ENCODE measurements around the gene CCDC78. TPM values are rescaled to one million over a fixed set of nuclear protein-coding genes. Genes with fewer than 3 reads are reported as not detected.

CCDC78 gene
- total and polyA plus RNA-seq, 12 donors: 0.21 to 1.7 (median 0.55) TPM; not detected in 1

DNA sequence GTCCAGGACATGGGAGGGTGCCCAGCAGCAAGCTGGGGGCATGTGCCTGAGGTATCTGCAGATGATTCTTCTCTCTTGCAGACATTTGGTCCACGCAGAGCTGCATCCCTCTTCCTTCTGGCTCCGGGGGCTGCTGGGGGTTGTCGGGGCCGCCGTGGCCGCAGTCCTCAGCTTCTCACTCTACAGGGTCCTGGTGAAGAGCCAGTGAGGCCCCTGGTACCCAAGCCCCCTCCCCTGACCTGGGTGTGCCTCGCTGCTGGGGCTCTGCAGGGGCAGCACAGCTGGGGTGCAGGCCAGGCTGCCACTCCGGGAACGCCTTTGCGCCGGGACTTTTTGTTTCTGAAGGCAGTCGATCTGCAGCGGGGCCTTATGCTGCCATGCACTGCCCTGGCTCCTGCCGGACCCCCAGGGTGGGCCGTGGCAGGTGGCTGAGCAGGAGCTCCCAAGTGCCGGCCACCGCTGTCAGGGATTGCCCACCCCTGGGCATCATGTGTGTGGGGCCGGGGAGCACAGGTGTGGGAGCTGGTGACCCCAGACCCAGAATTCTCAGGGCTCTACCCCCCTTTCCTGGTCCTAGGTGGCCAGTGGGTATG is 52.7 kb downstream of the CCDC78 start:
- Histone ChIP-seq H3K27ac (peak overlapping the region in 1 of 10 donors; percentile 75), H3K27me3 (peaks cover 0 to 22% (median 0%) of the 10 kb centered on the region in 7 donors), H3K9me3 (no peaks in the 10 kb centered on the region), H3K36me3 (peaks cover 0 to 51% (median 35%) of the 10 kb centered on the region in 9 donors), H3K4me3 (no peak overlapping the region), H3K4me1 (peaks cover 8 to 34% (median 24%) of the 10 kb centered on the region in 9 donors)
- ATAC-seq: no peak
- 91 to 93% methylated on average over 17 to 18 of the region's 18 CpGs for WGBS, 2 donors
- intact Hi-C loops (cut with DNase I): no loop called here
- no peak for DNase-seq
- TF ChIP-seq, protein P1, sequence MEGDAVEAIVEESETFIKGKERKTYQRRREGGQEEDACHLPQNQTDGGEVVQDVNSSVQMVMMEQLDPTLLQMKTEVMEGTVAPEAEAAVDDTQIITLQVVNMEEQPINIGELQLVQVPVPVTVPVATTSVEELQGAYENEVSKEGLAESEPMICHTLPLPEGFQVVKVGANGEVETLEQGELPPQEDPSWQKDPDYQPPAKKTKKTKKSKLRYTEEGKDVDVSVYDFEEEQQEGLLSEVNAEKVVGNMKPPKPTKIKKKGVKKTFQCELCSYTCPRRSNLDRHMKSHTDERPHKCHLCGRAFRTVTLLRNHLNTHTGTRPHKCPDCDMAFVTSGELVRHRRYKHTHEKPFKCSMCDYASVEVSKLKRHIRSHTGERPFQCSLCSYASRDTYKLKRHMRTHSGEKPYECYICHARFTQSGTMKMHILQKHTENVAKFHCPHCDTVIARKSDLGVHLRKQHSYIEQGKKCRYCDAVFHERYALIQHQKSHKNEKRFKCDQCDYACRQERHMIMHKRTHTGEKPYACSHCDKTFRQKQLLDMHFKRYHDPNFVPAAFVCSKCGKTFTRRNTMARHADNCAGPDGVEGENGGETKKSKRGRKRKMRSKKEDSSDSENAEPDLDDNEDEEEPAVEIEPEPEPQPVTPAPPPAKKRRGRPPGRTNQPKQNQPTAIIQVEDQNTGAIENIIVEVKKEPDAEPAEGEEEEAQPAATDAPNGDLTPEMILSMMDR (IDR thresholded peaks at IDR 0.05): no peak

DNA sequence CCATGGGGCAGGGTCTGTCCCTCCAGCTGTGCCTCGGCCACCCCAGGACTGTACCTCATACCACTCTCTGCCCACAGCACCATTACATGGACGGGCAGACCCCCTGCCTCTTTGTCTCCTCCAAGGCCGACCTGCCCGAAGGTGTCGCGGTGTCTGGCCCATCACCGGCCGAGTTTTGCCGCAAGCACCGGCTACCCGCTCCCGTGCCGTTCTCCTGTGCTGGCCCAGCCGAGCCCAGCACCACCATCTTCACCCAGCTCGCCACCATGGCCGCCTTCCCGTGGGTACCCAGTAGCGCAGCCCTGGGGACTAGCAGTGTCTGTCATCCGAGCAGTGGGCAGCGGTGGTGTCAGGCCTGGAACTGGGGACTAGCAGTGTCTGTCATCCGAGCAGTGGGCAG is 53.4 kb downstream of the CCDC78 start:
- intact Hi-C loops (cut with DNase I): no loop called here
- DNase-seq: no peak
- peaks cover 0 to 51% (median 35%) of the 10 kb centered on the region in 9 donors for H3K36me3 ChIP-seq
- H3K27me3 ChIP-seq: peaks cover 0 to 22% (median 0%) of the 10 kb centered on the region in 7 donors
- no peak for ATAC-seq
- no peak overlapping the region for H3K4me3 ChIP-seq
- H3K4me1 ChIP-seq: peaks cover 8 to 35% (median 25%) of the 10 kb centered on the region in 9 donors
- TF ChIP-seq, protein P1 (IDR thresholded peaks at IDR 0.05): no peak
- no peaks in the 10 kb centered on the region for H3K9me3 ChIP-seq
- H3K27ac ChIP-seq: no peak overlapping the region
- WGBS, 2 donors: 93 to 94% methylated on average over 21 of the region's 21 CpGs

Small RNA genes lying within 50 kb of the gene (microRNA-seq; reads per million reads assigned to microRNA genes)
- gene MIR662: 0 reads per million in 2 donors

Other genes starting within 250 kb of the CCDC78 start
- gene CAPN15, start 198.7 kb downstream of the CCDC78 start, total RNA-seq: 10 to 100 TPM; 11.1 to 23.4 (median 15.3) TPM
- gene CAPN15, start 198.7 kb downstream of the CCDC78 start, polyA plus RNA-seq: 10 to 100 TPM; 19.2 to 39.5 TPM
- gene PRR35, start 166.0 kb downstream of the CCDC78 start, total RNA-seq: not detected
- gene PRR35, start 166.0 kb downstream of the CCDC78 start, polyA plus RNA-seq: not detected
- gene NHLRC4, start 159.4 kb downstream of the CCDC78 start, total RNA-seq: under 1 TPM in 8 of 10 donors, not detected in 2; 0.12 to 0.75 (median 0.47) TPM
- under 1 TPM; 0.51 to 0.59 TPM for gene NHLRC4, start 159.4 kb downstream of the CCDC78 start, polyA plus RNA-seq
- 10 to 100 TPM; 13.7 to 26.8 (median 19.2) TPM for gene PIGQ, start 156.5 kb downstream of the CCDC78 start, total RNA-seq
- gene PIGQ, start 156.5 kb downstream of the CCDC78 start, polyA plus RNA-seq: 10 to 100 TPM; 35.3 to 43.7 TPM
- 10 to 100 TPM in 9 of 10 donors, 1 to 10 TPM in 1; 9.1 to 16.1 (median 12.1) TPM for gene RAB40C, start 136.4 kb downstream of the CCDC78 start, total RNA-seq
- gene RAB40C, start 136.4 kb downstream of the CCDC78 start, polyA plus RNA-seq: 10 to 100 TPM; 19.4 to 32.0 TPM
- gene WFIKKN1, start 95.5 kb downstream of the CCDC78 start, total RNA-seq: under 1 TPM; 0.11 to 0.80 (median 0.27) TPM
- gene WFIKKN1, start 95.5 kb downstream of the CCDC78 start, polyA plus RNA-seq: under 1 TPM; 0.61 to 0.95 TPM
- 10 to 100 TPM; 34.5 to 75.9 (median 43.8) TPM for gene METTL26, start 90.1 kb downstream of the CCDC78 start, total RNA-seq
- 100 to 1,000 TPM; 123 to 237 TPM for gene METTL26, start 90.1 kb downstream of the CCDC78 start, polyA plus RNA-seq
- 100 to 1,000 TPM in 4 of 10 donors, 10 to 100 TPM in 6; 68.8 to 152 (median 87.8) TPM for gene MCRIP2, start 84.6 kb downstream of the CCDC78 start, total RNA-seq
- 100 to 1,000 TPM; 163 to 474 TPM for gene MCRIP2, start 84.6 kb downstream of the CCDC78 start, polyA plus RNA-seq
- 10 to 100 TPM in 4 of 10 donors, 1 to 10 TPM in 6; 7.6 to 13.7 (median 9.9) TPM for gene WDR90, start 77.1 kb downstream of the CCDC78 start, total RNA-seq
- 10 to 100 TPM in 1 of 2 donors, 1 to 10 TPM in 1; 7.1 to 23.8 TPM for gene WDR90, start 77.1 kb downstream of the CCDC78 start, polyA plus RNA-seq
- gene RHOT2, start 58.3 kb downstream of the CCDC78 start, total RNA-seq: 100 to 1,000 TPM in 3 of 10 donors, 10 to 100 TPM in 7; 66.8 to 118 (median 89.2) TPM
- gene RHOT2, start 58.3 kb downstream of the CCDC78 start, polyA plus RNA-seq: 100 to 1,000 TPM; 101 to 261 TPM
- 1 to 10 TPM; 1.2 to 2.6 (median 2.1) TPM for gene RHBDL1, start 50.8 kb downstream of the CCDC78 start, total RNA-seq
- gene RHBDL1, start 50.8 kb downstream of the CCDC78 start, polyA plus RNA-seq: 1 to 10 TPM in 1 of 2 donors, under 1 TPM in 1; 0.90 to 7.4 TPM
- gene STUB1, start 46.0 kb downstream of the CCDC78 start, total RNA-seq: 100 to 1,000 TPM; 101 to 147 (median 116) TPM
- 100 to 1,000 TPM in 1 of 2 donors, 10 to 100 TPM in 1; 92.7 to 165 TPM for gene STUB1, start 46.0 kb downstream of the CCDC78 start, polyA plus RNA-seq
- 10 to 100 TPM; 36.9 to 50.6 (median 44.0) TPM for gene JMJD8, start 42.1 kb downstream of the CCDC78 start, total RNA-seq
- gene JMJD8, start 42.1 kb downstream of the CCDC78 start, polyA plus RNA-seq: 10 to 100 TPM; 34.7 to 60.6 TPM
- gene WDR24, start 36.0 kb downstream of the CCDC78 start, total RNA-seq: 1 to 10 TPM; 6.8 to 9.7 (median 8.4) TPM
- 1 to 10 TPM; 7.2 to 9.2 TPM for gene WDR24, start 36.0 kb downstream of the CCDC78 start, polyA plus RNA-seq
- gene FBXL16, start 20.6 kb downstream of the CCDC78 start, total RNA-seq: under 1 TPM in 6 of 10 donors, not detected in 4; 0.07 to 0.64 (median 0.12) TPM
- under 1 TPM; 0.04 to 0.07 TPM for gene FBXL16, start 20.6 kb downstream of the CCDC78 start, polyA plus RNA-seq
- 10 to 100 TPM; 51.4 to 77.2 (median 60.5) TPM for gene METRN, start 11.3 kb downstream of the CCDC78 start, total RNA-seq
- gene METRN, start 11.3 kb downstream of the CCDC78 start, polyA plus RNA-seq: 100 to 1,000 TPM in 1 of 2 donors, 10 to 100 TPM in 1; 54.0 to 103 TPM
- gene ANTKMT, start 5.3 kb downstream of the CCDC78 start, total RNA-seq: 10 to 100 TPM; 23.3 to 40.3 (median 31.0) TPM
- gene ANTKMT, start 5.3 kb downstream of the CCDC78 start, polyA plus RNA-seq: 10 to 100 TPM; 37.3 to 91.1 TPM
- 10 to 100 TPM in 7 of 10 donors, 1 to 10 TPM in 3; 5.1 to 23.3 (median 10.6) TPM for gene HAGHL, start 663 bp upstream of the CCDC78 start, total RNA-seq
- gene HAGHL, start 663 bp upstream of the CCDC78 start, polyA plus RNA-seq: 10 to 100 TPM; 17.9 to 80.0 TPM
- gene CIAO3, start 14.6 kb upstream of the CCDC78 start, total RNA-seq: 10 to 100 TPM; 18.7 to 33.0 (median 24.1) TPM
- 10 to 100 TPM; 29.1 to 62.9 TPM for gene CIAO3, start 14.6 kb upstream of the CCDC78 start, polyA plus RNA-seq
- gene MSLN, start 34.3 kb upstream of the CCDC78 start, total RNA-seq: 1 to 10 TPM in 1 of 10 donors, under 1 TPM in 2, not detected in 7; 0.17 to 4.0 (median 0.38) TPM
- under 1 TPM in 1 of 2 donors, not detected in 1; 0.09 TPM for gene MSLN, start 34.3 kb upstream of the CCDC78 start, polyA plus RNA-seq
- 10 to 100 TPM in 1 of 10 donors, 1 to 10 TPM in 9; 5.8 to 12.0 (median 7.9) TPM for gene RPUSD1, start 61.9 kb upstream of the CCDC78 start, total RNA-seq
- 10 to 100 TPM; 13.7 to 23.3 TPM for gene RPUSD1, start 61.9 kb upstream of the CCDC78 start, polyA plus RNA-seq
- 1 to 10 TPM; 2.8 to 8.2 (median 5.2) TPM for gene CHTF18, start 62.2 kb upstream of the CCDC78 start, total RNA-seq
- gene CHTF18, start 62.2 kb upstream of the CCDC78 start, polyA plus RNA-seq: 1 to 10 TPM; 6.0 to 7.0 TPM
- gene GNG13, start 74.3 kb upstream of the CCDC78 start, total RNA-seq: not detected
- not detected for gene GNG13, start 74.3 kb upstream of the CCDC78 start, polyA plus RNA-seq
- gene LMF1, start 244.5 kb upstream of the CCDC78 start, total RNA-seq: 10 to 100 TPM in 2 of 10 donors, 1 to 10 TPM in 8; 5.7 to 14.2 (median 7.6) TPM
- gene LMF1, start 244.5 kb upstream of the CCDC78 start, polyA plus RNA-seq: 10 to 100 TPM in 1 of 2 donors, 1 to 10 TPM in 1; 5.1 to 15.4 TPM

All from heart right ventricle (tissue), 16 donors.